ENCODE results near the gene TMEM131. TPM values are rescaled to one million over a fixed set of nuclear protein-coding genes. Genes with fewer than 3 reads are reported as not detected.

TMEM131 gene
- total RNA-seq, 1 donor from 2014 or later: 36.4 TPM

DNA sequence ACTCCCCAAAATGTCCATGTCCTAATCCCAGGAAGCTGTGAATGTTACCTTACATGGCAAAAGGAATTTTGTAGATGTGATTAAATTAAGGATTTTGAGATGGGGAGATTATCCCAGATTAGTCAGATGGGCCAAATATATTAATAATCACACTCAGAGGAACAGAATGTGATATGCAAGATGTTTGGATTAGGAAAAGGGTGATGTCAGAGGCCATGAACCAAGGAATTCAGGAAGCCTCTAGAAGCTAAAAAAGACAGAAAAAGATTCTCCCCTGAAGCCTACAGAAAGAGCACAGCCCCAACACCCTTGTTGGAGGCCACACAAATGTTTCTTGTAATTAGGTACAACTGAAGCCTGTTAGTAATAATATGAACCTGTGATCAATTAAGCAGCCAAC, 13.1 kb downstream of the TMEM131 start:
- TF ChIP-seq, protein P1, sequence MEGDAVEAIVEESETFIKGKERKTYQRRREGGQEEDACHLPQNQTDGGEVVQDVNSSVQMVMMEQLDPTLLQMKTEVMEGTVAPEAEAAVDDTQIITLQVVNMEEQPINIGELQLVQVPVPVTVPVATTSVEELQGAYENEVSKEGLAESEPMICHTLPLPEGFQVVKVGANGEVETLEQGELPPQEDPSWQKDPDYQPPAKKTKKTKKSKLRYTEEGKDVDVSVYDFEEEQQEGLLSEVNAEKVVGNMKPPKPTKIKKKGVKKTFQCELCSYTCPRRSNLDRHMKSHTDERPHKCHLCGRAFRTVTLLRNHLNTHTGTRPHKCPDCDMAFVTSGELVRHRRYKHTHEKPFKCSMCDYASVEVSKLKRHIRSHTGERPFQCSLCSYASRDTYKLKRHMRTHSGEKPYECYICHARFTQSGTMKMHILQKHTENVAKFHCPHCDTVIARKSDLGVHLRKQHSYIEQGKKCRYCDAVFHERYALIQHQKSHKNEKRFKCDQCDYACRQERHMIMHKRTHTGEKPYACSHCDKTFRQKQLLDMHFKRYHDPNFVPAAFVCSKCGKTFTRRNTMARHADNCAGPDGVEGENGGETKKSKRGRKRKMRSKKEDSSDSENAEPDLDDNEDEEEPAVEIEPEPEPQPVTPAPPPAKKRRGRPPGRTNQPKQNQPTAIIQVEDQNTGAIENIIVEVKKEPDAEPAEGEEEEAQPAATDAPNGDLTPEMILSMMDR (IDR thresholded peaks at IDR 0.05): no peak
- Mint-ChIP-seq H3K9me3 (ENCODE audit: unreplicated experiment) (peaks cover 16% of the 10 kb centered on the region), H3K36me3 (ENCODE audit: unreplicated experiment) (peaks cover 9% of the 10 kb centered on the region), H3K4me1 (ENCODE audit: unreplicated experiment) (peaks cover 2% of the 10 kb centered on the region), H3K27me3 (ENCODE audit: unreplicated experiment) (no peaks in the 10 kb centered on the region), H3K4me3 (ENCODE audit: unreplicated experiment) (no peak overlapping the region), H3K27ac (ENCODE audit: unreplicated experiment) (no peak overlapping the region)
- no peak for DNase-seq (ENCODE audit: extremely low spot score, unreplicated experiment)

DNA sequence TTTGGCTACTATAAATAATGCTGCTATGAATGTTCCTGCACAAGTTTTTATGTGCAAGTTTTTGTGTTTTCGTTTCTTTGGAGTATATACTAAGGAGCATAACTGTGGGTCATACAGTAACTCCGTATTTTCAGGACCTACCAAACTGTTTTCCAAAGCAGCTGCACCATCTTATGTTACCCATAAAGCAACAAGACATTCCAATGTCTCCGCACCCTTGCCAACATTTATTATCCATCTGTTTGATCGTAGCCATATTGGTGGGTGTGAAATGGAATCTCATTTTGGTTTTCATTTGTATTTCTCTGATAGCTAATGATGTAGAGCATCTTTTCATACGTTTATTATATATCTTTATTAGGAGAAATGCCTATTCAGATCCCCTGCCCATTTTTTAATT, 13.8 kb downstream of the TMEM131 start:
- Mint-ChIP-seq H3K36me3 (ENCODE audit: unreplicated experiment) (peaks cover 9% of the 10 kb centered on the region), H3K4me3 (ENCODE audit: unreplicated experiment) (no peak overlapping the region), H3K27ac (ENCODE audit: unreplicated experiment) (no peak overlapping the region), H3K9me3 (ENCODE audit: unreplicated experiment) (peaks cover 18% of the 10 kb centered on the region), H3K4me1 (ENCODE audit: unreplicated experiment) (peaks cover 2% of the 10 kb centered on the region), H3K27me3 (ENCODE audit: unreplicated experiment) (no peaks in the 10 kb centered on the region)
- DNase-seq (ENCODE audit: extremely low spot score, unreplicated experiment): no peak
- TF ChIP-seq, protein P1 (IDR thresholded peaks at IDR 0.05): no peak

DNA sequence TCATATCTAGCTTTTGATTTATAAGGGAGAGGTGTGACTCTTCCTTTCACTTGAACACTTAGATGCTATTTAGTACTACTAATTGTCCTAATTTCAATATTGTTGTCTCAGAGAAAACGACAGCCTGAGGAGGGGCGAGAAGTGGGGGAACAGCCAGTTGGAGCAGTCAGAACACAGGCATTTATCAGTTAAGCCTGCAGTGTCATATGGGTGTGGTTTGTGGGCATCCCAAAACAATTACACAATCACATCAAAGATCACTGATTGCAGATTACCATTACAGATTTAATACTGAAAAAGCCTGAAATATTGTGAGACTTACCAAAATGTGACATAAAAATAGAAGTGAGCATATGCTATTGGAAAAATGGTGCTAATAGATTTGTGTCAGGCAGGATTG, 15.8 kb downstream of the TMEM131 start:
- TF ChIP-seq, protein P1 (IDR thresholded peaks at IDR 0.05): no peak
- Mint-ChIP-seq H3K36me3 (ENCODE audit: unreplicated experiment) (peaks cover 12% of the 10 kb centered on the region), H3K9me3 (ENCODE audit: unreplicated experiment) (peaks cover 23% of the 10 kb centered on the region)

DNA sequence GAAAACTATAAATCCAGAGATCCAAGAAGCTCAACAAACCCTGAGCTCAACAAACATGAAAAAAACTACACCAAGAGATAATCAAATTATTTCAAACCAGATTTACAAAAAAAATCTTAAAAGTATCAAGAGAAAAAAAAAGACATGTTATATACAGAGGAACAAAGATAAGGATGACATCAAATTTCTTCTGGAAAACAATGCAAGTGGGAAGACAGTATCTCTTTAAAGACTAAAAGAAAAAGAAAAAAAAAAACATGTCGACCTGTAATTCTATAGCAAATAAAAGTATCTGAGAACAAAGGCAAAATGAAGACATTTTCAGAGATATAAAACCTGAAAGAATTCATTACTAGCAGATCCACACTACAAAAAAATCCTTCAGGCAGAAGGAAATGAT, 21.3 kb downstream of the TMEM131 start:
- Mint-ChIP-seq H3K36me3 (ENCODE audit: unreplicated experiment) (peaks cover 21% of the 10 kb centered on the region), H3K27me3 (ENCODE audit: unreplicated experiment) (no peaks in the 10 kb centered on the region), H3K27ac (ENCODE audit: unreplicated experiment) (no peak overlapping the region), H3K4me1 (ENCODE audit: unreplicated experiment) (no peaks in the 10 kb centered on the region), H3K9me3 (ENCODE audit: unreplicated experiment) (peaks cover 39% of the 10 kb centered on the region), H3K4me3 (ENCODE audit: unreplicated experiment) (no peak overlapping the region)
- DNase-seq (ENCODE audit: extremely low spot score, unreplicated experiment): no peak
- TF ChIP-seq, protein P1 (IDR thresholded peaks at IDR 0.05): no peak

More for the DNA sequence above, 15.8 kb downstream of the TMEM131 start:
- H3K27ac Mint-ChIP-seq (ENCODE audit: unreplicated experiment): no peak overlapping the region
- no peaks in the 10 kb centered on the region for H3K4me1 Mint-ChIP-seq (ENCODE audit: unreplicated experiment)
- no peak overlapping the region for H3K4me3 Mint-ChIP-seq (ENCODE audit: unreplicated experiment)
- no peak for DNase-seq (ENCODE audit: extremely low spot score, unreplicated experiment)
- H3K27me3 Mint-ChIP-seq (ENCODE audit: unreplicated experiment): no peaks in the 10 kb centered on the region

DNA sequence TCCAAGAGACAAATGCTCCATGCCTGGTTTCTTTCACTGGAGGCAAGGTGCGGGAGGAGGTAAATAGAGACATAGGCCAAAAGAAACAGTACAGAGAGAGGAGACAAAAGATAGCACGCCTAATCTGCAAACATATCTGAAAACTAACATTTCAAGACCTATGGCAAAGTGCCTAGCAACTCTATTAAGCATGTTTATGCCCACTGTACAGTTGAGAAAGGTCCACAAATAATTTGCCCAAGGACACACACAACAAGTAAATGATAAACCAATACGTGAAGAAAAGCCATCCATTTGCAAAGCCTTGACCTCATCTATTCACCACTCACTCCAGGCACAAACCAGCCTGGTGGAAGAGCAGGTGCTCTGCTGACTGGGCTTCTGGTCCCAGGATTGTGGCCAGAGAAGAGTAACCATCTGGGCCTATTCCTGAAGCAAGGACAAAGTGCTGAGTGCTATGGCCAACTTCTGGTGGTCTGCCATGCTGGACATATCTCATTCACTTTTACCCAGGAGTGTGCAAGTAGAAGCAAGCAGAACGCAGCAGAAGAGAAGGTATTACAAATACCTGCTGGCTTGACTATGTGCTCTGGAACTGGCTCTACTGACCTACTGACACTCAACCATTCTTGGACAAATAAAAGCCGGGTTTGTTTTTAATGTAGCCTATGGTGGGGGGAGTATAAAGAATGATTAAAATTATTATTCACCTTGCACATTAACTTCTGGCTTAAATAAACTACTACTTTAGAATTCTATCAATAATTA, 25.3 kb downstream of the TMEM131 start:
- Mint-ChIP-seq H3K36me3 (ENCODE audit: unreplicated experiment) (peaks cover 16% of the 10 kb centered on the region), H3K9me3 (ENCODE audit: unreplicated experiment) (peaks cover 23% of the 10 kb centered on the region), H3K4me1 (ENCODE audit: unreplicated experiment) (peaks cover 5% of the 10 kb centered on the region), H3K4me3 (ENCODE audit: unreplicated experiment) (no peak overlapping the region), H3K27me3 (ENCODE audit: unreplicated experiment) (no peaks in the 10 kb centered on the region), H3K27ac (ENCODE audit: unreplicated experiment) (no peak overlapping the region)
- TF ChIP-seq, protein P1 (IDR thresholded peaks at IDR 0.05): no peak
- DNase-seq (ENCODE audit: extremely low spot score, unreplicated experiment): no peak

All from osteocyte (in vitro differentiated cells).